DOHH2 (cell line): ENCODE data around the gene CACTIN.

Experiments
- EZH2phosphoT487 ChIP-seq: fragments of 200-600 bp; sonication (generic); IDR thresholded peaks from 2 replicates; pipeline ENCODE4 v1.6.1; 2017; ENCODE audit warnings: borderline replicate concordance, mild to moderate bottlenecking, antibody characterized with exemption, low read length, moderate library complexity, mixed read lengths
- TF ChIP-seq, protein P1 (sequence below): fragments of 200-600 bp; sonication (generic); IDR thresholded peaks from one replicate; pipeline ENCODE4 v1.5.1; 2014; ENCODE audit warnings: antibody characterized with exemption, mild to moderate bottlenecking, low read depth, low read length; ENCODE audit not compliant: poor library complexity, severe bottlenecking

DNA sequence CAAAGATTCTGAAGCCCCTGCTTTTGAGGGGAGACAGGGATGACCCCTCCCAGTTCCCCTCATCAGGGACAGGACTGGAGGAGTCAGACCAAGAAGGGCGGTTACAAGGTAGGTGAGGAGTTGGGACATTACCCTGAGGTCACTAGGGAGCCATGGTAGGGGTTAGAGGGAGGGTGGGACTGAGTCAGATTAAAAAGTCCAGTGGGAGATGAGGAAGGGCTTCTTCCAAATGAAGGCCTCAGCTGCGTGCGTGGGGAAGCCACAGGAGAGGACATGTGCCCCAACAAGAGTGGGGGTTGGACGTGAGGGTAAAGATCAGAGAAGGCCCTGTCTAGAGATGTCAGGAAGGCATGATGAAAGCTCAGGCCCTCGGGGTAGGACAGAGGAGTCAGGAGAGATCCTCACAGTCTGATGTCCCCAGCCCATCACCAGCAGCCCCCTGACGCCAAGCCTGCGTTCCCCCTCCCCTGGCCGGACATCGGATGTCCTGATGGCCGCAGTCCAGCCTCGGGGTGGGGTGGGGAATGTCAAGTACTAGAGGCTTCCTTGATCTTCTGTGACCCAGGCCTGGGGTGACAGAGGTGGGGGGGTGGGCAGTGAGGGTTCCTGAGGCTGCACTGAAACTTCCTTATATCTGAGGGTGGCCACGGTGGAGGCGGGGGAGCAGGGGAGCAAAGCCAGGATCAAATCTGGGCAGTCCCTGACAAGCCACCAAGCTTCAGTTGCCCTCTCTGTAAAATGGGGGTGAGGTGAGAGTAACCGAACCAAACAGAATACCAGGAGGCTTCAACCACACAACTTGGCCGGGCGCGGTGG is 62.7 kb downstream of the CACTIN start:
- TF ChIP-seq, protein P1, sequence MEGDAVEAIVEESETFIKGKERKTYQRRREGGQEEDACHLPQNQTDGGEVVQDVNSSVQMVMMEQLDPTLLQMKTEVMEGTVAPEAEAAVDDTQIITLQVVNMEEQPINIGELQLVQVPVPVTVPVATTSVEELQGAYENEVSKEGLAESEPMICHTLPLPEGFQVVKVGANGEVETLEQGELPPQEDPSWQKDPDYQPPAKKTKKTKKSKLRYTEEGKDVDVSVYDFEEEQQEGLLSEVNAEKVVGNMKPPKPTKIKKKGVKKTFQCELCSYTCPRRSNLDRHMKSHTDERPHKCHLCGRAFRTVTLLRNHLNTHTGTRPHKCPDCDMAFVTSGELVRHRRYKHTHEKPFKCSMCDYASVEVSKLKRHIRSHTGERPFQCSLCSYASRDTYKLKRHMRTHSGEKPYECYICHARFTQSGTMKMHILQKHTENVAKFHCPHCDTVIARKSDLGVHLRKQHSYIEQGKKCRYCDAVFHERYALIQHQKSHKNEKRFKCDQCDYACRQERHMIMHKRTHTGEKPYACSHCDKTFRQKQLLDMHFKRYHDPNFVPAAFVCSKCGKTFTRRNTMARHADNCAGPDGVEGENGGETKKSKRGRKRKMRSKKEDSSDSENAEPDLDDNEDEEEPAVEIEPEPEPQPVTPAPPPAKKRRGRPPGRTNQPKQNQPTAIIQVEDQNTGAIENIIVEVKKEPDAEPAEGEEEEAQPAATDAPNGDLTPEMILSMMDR: no peak
- no peak for TF ChIP-seq EZH2phosphoT487
